Mucosa of descending colon (tissue), 3 donors: ENCODE measurements around the gene RALGAPB. TPM values are rescaled to one million over a fixed set of nuclear protein-coding genes. Genes with fewer than 3 reads are reported as not detected.

Experiments
- ATAC-seq: fragments of 200-7000 bp; cut with Tn5 transposase; one replicate; pipeline ENCODE4 v1.9.1; 2020; ENCODE audit warnings: mild to moderate bottlenecking, moderate library complexity
- DNase-seq, 3 donors: peaks; one replicate each; pipeline ENCODE4 v3.0.0-alpha.2; 2020
- H3K36me3 ChIP-seq: fragments of 200-600 bp; one replicate; pipeline ENCODE4 v1.8.0; 2021; ENCODE audit warnings: low read depth, mild to moderate bottlenecking
- H3K4me1 ChIP-seq: fragments of 200-600 bp; one replicate; pipeline ENCODE4 v1.8.0; 2021; ENCODE audit warnings: low read depth, mild to moderate bottlenecking
- H3K4me3 ChIP-seq: fragments of 200-600 bp; one replicate; pipeline ENCODE4 v1.8.0; 2021; ENCODE audit warnings: mild to moderate bottlenecking
- H3K9me3 ChIP-seq: fragments of 200-600 bp; one replicate; pipeline ENCODE4 v1.8.0; 2021; ENCODE audit warnings: mild to moderate bottlenecking
- CTCF ChIP-seq: fragments of 200-600 bp; IDR thresholded peaks from one replicate; pipeline ENCODE4 v1.8.0; 2022; ENCODE audit warnings: antibody characterized with exemption, mild to moderate bottlenecking
- intact Hi-C, 2 donors: fragments of 100-400 bp; cut with DNase I in 1 of 2; cut with micrococcal nuclease in 1 of 2; formaldehyde crosslinking; loops; one replicate each; pipeline versions ENCODE4 v1.11.0 to v1.11.1; 2022; cut with DNase I, micrococcal nuclease
- total RNA-seq, 3 donors: library from RNA; stranded (reverse); fragmentation: NEBNext Ultra II Directional in 2 of 3; extraction: Animal tissue kit (Norgen Biotek cat#: 25700) in 2 of 3; gene quantifications; one replicate each; pipeline versions ENCODE4 v1.2.1 to v1.2.4, GENCODE V29; 2021 to 2023
- donor health status: DM: no; HTN: no; CAD: no; lungs with moderate emphysema.
- donor health status: DM: no; HTN: no; CAD: no.
- donor health status: DM: no; HTN: yes; CAD: no.

Gene RALGAPB
- total RNA-seq, 3 donors from 2014 or later = 37.7 to 44.1 (median 43.0) TPM

- intact Hi-C loops = no loop called here
- no peak for ATAC-seq
Measured at GRCh38 chr20:38449046-38449445, 23.6 kb upstream of the RALGAPB start.

GRCh38 chr20:38450412-38450975 is 22.1 kb upstream of the RALGAPB start:
- H3K4me1 ChIP-seq = peaks cover 16% of the 10 kb centered on the region
- intact Hi-C loops = no loop called here

More at GRCh38 chr20:38449046-38449445, 23.6 kb upstream of the RALGAPB start:
- Histone ChIP-seq H3K4me1 (peaks cover 16% of the 10 kb centered on the region), H3K9me3 (no peaks in the 10 kb centered on the region), H3K36me3 (no peaks in the 10 kb centered on the region), H3K4me3 (no peak overlapping the region)
- no peak for DNase-seq
- no peak for TF ChIP-seq CTCF

GRCh38 chr20:38452880-38453624 is 19.6 kb upstream of the RALGAPB start:
- intact Hi-C loops = no loop called here
- DNase-seq = no peak
- H3K4me3 ChIP-seq = no peak overlapping the region
- no peak for ATAC-seq
- H3K4me1 ChIP-seq = peaks cover 5% of the 10 kb centered on the region
- TF ChIP-seq CTCF = no peak
- no peaks in the 10 kb centered on the region for H3K9me3 ChIP-seq
- no peaks in the 10 kb centered on the region for H3K36me3 ChIP-seq

More at GRCh38 chr20:38450412-38450975, 22.1 kb upstream of the RALGAPB start:
- H3K9me3 ChIP-seq = no peaks in the 10 kb centered on the region
- no peak for DNase-seq
- no peak for ATAC-seq
- H3K36me3 ChIP-seq = no peaks in the 10 kb centered on the region
- H3K4me3 ChIP-seq = no peak overlapping the region
- TF ChIP-seq CTCF = no peak

- Histone ChIP-seq H3K4me1 (no peaks in the 10 kb centered on the region), H3K36me3 (no peaks in the 10 kb centered on the region), H3K9me3 (no peaks in the 10 kb centered on the region), H3K4me3 (no peak overlapping the region)
- intact Hi-C loops = no loop called here
- DNase-seq (peak in 1 of 3 donors; percentile 23), ATAC-seq (peak; percentile 85)
- TF ChIP-seq CTCF = no peak
Measured at GRCh38 chr20:38453941-38454340, 18.7 kb upstream of the RALGAPB start.

- no peak for TF ChIP-seq CTCF
- Histone ChIP-seq H3K36me3 (no peaks in the 10 kb centered on the region), H3K4me3 (no peak overlapping the region), H3K4me1 (no peaks in the 10 kb centered on the region), H3K9me3 (no peaks in the 10 kb centered on the region)
- ATAC-seq = no peak
- intact Hi-C loops = no loop called here
- DNase-seq = no peak
Measured at GRCh38 chr20:38454556-38455473, 17.8 kb upstream of the RALGAPB start.
